GM12874 (cell line): Measurements from ENCODE around the gene SIX5.

ENCODE experiments used
- TF ChIP-seq, protein P1 (sequence below): IDR thresholded peaks from 2 replicates; pipeline ENCODE4 v1.5.1; 2011; ENCODE audit warnings: low read depth, mild to moderate bottlenecking, control low read depth, low read length, moderate library complexity; ENCODE audit not compliant: insufficient read depth

SIX5 gene

DNA sequence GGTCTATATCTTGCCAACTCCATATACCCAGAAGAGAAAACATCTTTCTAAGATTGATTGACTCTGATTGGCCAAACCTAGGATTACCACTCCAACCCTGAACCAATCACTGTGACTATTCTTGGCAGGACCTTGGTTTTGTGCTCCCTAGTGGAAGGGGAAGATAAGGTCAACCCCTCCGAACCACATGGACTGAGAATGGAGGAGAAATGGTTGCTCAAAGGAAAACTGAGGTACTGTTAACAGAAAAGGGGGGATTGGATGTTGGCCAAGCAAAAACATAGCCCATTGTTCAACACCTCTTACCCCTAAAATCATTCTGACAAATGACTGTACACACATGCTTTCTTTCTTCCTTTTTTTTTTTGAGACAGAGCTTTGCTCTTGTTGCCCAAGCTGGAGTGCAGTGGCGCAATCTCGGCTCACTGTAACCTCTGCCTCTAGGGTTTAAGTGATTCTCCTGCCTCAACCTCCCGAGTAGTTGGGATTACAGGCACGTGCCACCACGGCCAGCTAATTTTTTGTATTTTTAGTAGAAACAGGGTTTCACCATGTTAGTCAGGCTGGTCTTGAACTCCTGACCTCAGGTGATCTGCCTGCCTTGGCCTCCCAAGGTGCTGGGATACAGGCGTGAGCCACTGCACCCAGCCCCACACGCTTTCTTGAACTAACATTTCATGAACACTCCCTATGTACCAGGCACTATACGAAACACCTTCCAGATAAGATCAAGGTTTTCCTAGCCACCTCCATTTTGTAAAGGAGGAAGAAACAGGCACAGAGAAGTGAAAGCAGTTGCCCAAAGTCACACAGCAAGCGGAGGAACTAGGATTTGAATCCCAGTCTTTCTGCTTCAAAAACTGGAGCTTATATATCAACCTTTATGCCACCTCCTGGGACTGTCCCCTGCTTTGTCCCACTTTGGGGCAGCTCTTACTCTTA, 29.3 kb downstream of the SIX5 start:
- TF ChIP-seq, protein P1, sequence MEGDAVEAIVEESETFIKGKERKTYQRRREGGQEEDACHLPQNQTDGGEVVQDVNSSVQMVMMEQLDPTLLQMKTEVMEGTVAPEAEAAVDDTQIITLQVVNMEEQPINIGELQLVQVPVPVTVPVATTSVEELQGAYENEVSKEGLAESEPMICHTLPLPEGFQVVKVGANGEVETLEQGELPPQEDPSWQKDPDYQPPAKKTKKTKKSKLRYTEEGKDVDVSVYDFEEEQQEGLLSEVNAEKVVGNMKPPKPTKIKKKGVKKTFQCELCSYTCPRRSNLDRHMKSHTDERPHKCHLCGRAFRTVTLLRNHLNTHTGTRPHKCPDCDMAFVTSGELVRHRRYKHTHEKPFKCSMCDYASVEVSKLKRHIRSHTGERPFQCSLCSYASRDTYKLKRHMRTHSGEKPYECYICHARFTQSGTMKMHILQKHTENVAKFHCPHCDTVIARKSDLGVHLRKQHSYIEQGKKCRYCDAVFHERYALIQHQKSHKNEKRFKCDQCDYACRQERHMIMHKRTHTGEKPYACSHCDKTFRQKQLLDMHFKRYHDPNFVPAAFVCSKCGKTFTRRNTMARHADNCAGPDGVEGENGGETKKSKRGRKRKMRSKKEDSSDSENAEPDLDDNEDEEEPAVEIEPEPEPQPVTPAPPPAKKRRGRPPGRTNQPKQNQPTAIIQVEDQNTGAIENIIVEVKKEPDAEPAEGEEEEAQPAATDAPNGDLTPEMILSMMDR = no peak

DNA sequence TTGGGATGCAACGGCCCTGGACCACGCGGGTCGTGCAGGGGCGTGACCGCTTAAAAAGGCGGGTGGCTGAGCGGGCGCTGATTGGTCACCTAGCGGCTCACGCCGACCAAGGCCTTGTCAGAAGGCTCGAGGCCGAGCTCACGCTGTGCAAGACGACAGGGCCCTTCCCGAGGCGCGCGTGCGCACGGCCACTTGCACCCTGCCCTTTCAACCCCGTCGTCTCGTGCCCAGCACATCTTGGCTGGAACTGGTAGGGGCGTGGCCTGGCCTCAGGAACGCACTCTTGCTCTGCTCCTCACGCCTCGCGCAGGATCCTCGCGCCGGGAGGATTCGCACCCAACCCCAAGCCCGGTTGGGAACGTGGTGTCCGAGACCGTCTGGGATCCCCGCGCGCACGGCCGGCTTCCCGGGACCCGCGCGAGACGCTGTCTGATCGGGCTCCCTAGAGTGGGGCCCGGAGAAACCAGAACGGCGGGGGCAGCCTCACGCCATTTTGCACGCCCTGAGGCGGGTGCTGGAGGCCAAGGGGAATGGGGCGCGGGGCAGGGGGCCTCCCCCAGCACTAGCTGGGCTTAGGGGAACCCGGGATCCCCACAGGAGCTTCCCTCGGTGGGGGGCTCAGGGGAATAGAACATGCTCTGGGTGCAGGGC, 35.8 kb downstream of the SIX5 start, which contains the start of gene MEIOSIN:
MEIOSIN (plus strand) TSS at position 280 of the 651 bp plus-strand sequence. CDS start 1,938 bp downstream, outside the sequence.
- TF ChIP-seq, protein P1 = no peak

GRCh38 chr19:45730368-45731288, 38.4 kb downstream of the SIX5 start, which contains the start of gene FBXO46:
TSS of gene FBXO46 (minus strand) at chr19:45730896. CDS start at chr19:45713495, 17,401 bp downstream.
- TF ChIP-seq, protein P1 = peak; percentile 39; the same call in 1 of the 2 replicates

GRCh38 chr19:45729800-45730290, 39.2 kb downstream of the SIX5 start:
- TF ChIP-seq, protein P1 = no peak

DNA sequence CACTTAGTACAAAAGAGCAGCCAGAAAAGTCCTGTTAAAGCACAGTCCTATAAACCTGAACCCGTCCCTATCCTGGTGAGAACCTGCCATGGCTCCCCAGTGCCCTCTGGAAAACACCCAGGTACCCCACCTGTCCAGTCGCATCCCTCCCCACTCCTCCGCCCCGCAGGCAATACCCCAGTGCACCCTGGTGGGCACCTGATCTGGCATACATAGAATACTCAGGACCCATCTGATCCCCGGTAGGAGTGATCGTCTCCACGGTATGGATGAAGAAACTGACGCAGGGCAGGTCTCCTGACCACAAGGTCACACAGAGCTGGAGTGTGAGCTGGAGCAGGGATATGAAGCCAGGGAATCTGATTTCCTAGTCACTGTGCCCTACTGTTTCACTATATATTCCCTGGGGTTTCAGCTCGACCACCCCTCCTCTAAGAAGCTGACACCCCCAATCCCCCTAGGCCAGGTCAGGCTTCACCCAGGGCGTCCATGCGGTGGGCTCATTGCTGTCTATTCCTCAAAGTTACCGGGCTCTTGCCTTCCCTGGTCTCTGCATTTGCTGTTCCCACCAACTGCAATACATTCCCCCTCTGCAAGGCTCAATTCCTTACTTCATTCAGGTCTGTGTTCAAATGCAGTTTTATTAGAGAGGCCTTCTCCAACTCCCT, 50.9 kb downstream of the SIX5 start:
- TF ChIP-seq, protein P1 = no peak

GRCh38 chr19:45717131-45717982, 51.7 kb downstream of the SIX5 start:
- TF ChIP-seq, protein P1 = 0 out of 2 replicates have a peak, but pooled peaks have one; percentile 20
